ENCODE measurements around the gene ENOX1. TPM values are rescaled to one million over a fixed set of nuclear protein-coding genes. Genes with fewer than 3 reads are reported as not detected.

The ENOX1 gene
- total and polyA plus RNA-seq, 2 of the 8 experiments (the other 6 are each of a cell fraction or from before 2014, with no cell fraction given) = 0.23 to 0.37 TPM

- TF ChIP-seq CBX8 (IDR thresholded peaks at IDR 0.05; ENCODE audit: borderline replicate concordance, low read depth, low read length) (no peak), SAP30 (IDR thresholded peaks at IDR 0.05; ENCODE audit: insufficient read depth, insufficient replicate concordance, low read length) (no peak)
These were observed 508.6 kb downstream of the ENOX1 start (continued) for GRCh38 chr13:43278127-43278526.

Data from H1 (cell line).